GM18517 (cell line): ENCODE data around the gene HOXA6.

Experiments
- ATAC-seq: cut with Tn5 transposase; IDR thresholded peaks from one replicate; pipeline ENCODE4 v1.9.1; 2021; ENCODE audit warnings: mild to moderate bottlenecking, moderate library complexity; ENCODE audit not compliant: unreplicated experiment

HOXA6 gene

GRCh38 chr7:27163288-27164044 lies 15.9 kb upstream of the HOXA6 start:
- no peak for ATAC-seq

- no peak for ATAC-seq
These were observed 15.2 kb upstream of the HOXA6 start for GRCh38 chr7:27162561-27163287.

GRCh38 chr7:27161721-27162560 lies 14.4 kb upstream of the HOXA6 start:
- no peak for ATAC-seq

- no peak for ATAC-seq
These were observed 13.7 kb upstream of the HOXA6 start for GRCh38 chr7:27161214-27161720.

GRCh38 chr7:27160546-27161213 lies 13.1 kb upstream of the HOXA6 start:
- no peak for ATAC-seq

- ATAC-seq, result no peak
These were observed 12.6 kb upstream of the HOXA6 start for GRCh38 chr7:27160145-27160545.

GRCh38 chr7:27159266-27160144 lies 11.9 kb upstream of the HOXA6 start:
- no peak for ATAC-seq

GRCh38 chr7:27158436-27159265 lies 11.1 kb upstream of the HOXA6 start:
- ATAC-seq, result no peak

GRCh38 chr7:27157702-27158431 lies 10.3 kb upstream of the HOXA6 start:
- no peak for ATAC-seq

- ATAC-seq, result no peak
These were observed 9.5 kb upstream of the HOXA6 start for GRCh38 chr7:27156916-27157701.

GRCh38 chr7:27156508-27156898 lies 8.9 kb upstream of the HOXA6 start, which contains the start of gene HOXA7:
Gene HOXA7 (minus strand): TSS chr7:27156675. CDS start chr7:27156545, 130 bp downstream.
- no peak for ATAC-seq

GRCh38 chr7:27155816-27156507 lies 8.4 kb upstream of the HOXA6 start:
- no peak for ATAC-seq

- no peak for ATAC-seq
These were observed 7.6 kb upstream of the HOXA6 start for GRCh38 chr7:27154901-27155815.

GRCh38 chr7:27154369-27154768 lies 6.8 kb upstream of the HOXA6 start:
- ATAC-seq, result no peak

GRCh38 chr7:27153526-27153925 lies 6.0 kb upstream of the HOXA6 start:
- no peak for ATAC-seq
